NCI-H1105 treated with DMSO at 0.1 percent for 48 hours (cell line): ENCODE measurements around the gene SH3PXD2A.
A peak's percentile ranks its signal among the peaks of the same experiment; 100 is the strongest.
"Not testable (repeated sequence)": the region's sequence is repeated elsewhere in the genome, so short reads cannot be mapped to it uniquely, and the experiment has no call there.

Experiments used
- DNase-seq: peaks from one replicate; lab custom pipeline; 2025; lab: John Stamatoyannopoulos, UW

SH3PXD2A gene

DNA sequence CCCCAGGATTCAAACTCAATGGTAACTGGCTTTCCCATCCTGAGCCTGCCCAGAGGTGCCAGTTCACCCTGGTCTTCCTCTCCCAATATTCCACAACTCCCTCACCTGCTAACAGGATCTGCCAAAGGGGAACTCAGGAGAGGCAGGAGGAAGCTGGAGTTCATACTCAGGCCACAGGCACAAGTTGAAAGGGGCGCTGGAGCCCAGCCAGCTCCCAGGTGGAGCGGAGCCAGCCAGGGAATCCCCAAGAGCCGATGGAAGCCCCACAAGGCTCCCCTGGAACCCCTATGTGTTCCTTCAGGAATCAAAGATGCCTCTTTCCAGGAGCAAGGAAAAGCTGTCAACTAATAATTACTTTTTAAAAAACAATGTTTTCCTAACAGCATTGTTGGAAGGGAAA is 63.5 kb downstream of the SH3PXD2A start:
- no peak for DNase-seq

DNA sequence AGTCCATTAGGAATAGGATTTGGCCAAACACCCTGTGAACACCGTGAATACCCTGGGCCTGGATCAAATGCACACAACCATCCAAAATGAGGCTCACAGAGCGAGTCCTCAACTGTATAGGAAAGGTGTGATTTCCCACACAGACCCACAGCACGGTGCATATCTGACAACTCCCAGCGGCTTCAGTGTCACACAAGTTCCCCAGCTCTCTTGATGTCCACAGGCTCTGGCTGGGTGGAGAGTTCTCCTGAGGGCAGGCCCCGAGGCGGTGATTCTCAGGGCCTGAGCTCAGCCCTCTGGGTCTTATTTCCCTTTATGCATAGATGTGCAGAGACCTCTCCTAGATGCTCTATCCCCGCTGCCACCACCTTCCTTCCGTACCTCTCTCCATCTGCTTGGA is 64.1 kb downstream of the SH3PXD2A start:
- no peak for DNase-seq

DNA sequence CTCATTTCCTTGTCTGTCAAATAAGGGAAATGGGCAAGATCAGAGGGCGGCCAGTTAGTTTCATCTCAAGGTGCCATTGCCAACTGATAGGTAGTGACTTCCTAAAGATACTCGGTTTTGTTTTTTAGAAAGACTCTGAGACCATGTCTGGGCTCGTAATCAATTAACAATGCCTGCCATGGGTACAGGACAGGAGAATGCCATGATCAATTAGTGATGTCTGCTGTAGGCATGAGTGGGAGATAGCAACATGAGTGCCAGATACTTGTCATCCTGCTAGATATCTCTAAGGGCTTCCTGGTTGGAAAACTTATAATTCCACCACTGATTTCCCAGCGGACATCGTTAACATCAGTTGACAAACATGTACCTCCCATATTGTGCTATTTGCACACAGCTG is 64.8 kb downstream of the SH3PXD2A start:
- DNase-seq: no peak

DNA sequence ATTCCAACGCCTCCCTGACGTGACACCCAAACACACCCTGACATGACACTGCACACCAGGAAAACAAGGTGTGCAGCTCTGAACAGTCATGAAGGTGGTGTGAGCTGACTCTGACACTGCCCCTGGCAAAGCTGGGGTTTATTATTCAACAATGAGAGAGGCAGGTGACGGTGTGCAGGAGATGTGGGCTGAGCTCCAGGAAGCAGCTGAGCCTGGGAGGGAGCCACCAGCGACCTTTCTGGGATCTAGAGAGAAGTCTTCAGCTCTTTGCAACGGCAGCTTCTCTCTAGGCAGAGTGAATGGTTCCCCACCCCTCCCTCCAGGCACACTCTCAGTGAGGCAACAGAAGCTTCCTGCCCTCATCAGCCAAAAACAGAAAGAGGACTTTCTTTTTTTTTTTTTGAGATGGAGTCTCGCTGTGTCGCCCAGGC is 65.6 kb downstream of the SH3PXD2A start:
- no peak for DNase-seq

DNA sequence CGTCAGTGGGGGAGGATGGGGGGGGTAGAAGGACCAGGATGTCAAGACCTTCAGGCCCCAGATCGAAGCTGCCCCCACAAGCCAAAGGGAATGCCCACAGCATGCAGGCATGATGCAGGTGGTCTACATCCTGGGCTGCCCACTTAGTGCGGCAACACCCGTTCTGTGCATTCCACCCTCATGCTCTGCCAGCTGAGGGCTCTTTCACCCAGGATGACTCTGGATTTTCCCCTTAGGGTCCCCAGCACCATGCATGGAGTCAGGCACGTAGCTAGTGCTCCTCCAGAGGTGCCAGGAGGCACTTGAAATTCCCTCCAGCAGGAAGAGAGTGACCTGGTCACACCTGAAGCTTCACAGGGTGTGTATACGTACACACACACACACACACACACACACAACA is 66.2 kb downstream of the SH3PXD2A start:
- no peak for DNase-seq

DNA sequence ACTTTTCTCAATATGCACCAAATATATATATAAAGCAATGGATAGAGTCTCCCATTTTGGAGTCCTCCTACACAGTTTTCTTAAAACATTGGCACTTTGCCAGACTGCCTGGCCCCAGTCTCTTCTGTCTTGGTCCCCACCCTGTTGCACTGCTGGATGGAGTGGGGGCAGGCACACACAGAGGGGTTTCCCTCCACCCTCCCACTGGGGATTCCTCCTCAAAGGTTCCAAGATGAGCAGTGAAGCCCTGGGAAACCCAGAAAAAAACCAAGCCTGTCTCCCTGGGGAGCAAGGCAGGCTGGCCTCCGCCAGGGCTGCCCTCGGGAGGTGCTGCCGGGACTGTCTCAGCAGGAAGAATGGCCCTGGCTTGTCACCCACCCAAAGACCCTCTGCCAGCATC is 68.0 kb downstream of the SH3PXD2A start:
- no peak for DNase-seq

GRCh38 chr10:103786020-103786419 is 69.4 kb downstream of the SH3PXD2A start:
- DNase-seq: no peak

- no peak for DNase-seq
Measured at GRCh38 chr10:103784723-103785418, 70.5 kb downstream of the SH3PXD2A start.

- DNase-seq: no peak
Measured at GRCh38 chr10:103784089-103784488, 71.3 kb downstream of the SH3PXD2A start.

- DNase-seq: no peak
Measured at GRCh38 chr10:103783681-103784080, 71.7 kb downstream of the SH3PXD2A start.

- DNase-seq: no peak
Measured at GRCh38 chr10:103781329-103782061, 73.9 kb downstream of the SH3PXD2A start.

DNA sequence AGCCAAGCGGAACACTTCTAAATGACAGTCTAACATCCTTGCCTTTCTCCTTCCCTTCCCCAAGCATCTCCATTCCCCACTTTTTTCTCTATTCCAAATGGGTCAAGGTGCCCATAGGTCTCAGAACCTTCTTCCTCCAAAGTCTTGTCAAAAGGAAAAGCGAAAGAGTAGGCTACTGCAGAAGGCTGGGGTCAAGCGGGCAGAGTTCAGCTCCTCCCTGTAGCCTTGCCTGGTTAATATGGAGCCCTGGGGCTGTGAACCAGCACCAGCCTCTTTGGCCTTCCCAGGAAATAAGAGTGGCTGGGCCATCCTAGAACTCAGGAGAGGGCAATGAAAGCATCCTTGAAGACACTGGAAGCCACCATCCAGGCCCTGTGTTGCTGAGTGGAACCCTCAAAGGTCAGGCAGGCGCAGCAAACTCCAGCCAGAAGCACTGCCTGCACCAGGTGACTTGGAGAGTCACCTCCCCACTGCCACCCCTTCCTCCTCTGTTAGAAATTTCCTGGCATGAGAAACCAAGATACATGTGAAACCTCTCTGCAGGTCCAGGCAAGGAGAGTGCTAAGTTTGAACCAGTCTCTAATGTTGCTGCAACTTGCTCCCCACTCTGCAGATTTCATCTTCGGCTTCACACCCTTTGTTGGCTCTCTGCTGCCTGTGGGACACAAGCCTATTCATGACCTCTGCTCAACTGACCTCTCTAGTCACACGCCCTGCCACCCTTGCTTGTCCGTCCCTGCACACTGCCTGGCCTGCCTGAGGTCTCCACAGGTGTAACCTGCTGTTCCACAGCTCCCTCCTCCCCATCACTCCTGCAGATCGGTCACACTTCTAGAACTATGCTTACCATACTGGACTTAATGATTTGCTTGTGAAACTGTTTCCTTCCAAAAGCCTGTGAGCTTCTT is 74.9 kb downstream of the SH3PXD2A start:
- no peak for DNase-seq

GRCh38 chr10:103778358-103779139 is 76.8 kb downstream of the SH3PXD2A start:
- no peak for DNase-seq

DNA sequence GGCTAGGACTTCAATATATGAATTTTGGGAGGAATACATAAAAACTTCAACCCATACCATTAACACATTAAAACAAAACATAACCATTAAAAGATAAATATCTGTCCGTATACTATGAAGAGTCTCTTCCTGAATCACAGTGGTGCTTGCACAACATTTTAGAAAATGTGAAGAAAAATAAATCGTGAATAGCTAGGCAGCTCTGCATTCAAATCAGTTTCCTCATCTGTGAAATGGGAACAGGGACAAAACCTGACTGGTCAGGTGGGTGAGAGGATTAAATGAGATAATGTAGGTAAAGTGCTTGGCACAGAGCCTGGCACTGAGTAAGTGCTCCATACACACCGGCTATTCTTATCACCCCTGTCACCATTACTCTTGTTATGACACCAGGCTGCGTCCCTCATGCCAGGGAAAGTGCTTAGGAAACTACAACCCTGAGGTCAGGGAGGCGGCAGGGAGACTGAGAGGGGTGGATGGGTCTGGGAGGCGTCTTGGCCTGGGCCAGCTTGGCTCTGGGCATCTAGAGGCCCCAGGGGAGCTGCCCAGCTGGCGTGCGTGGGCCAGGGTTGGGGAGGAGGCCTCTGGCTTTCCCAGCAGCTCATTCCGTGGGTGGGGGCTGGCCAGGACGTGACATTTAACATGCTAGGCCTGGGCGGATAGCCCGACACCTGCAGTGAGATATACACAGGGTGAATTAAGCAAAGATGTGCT is 78.3 kb downstream of the SH3PXD2A start:
- DNase-seq: no peak

DNA sequence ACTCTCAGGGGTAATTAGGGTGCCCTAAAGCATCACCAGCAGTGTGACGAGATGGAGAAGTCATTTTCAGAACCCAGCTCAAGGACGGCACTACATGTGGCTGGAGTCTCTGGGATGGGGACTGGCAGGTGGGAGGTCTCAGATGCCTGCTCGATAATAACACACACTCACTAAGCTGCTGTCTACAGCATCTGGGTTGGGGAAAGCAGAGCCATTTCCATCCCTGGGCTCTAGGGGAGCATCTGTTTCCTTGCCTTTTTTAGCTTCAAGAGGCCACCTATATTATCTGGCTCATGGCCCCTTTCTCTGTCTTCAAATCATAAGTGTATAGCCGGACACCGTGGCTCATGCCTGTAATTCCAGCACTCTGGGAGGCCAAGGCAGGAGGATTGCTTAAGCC is 79.6 kb downstream of the SH3PXD2A start:
- no peak for DNase-seq

GRCh38 chr10:103772846-103773245 is 82.5 kb downstream of the SH3PXD2A start:
- DNase-seq: not testable (repeated sequence)

DNA sequence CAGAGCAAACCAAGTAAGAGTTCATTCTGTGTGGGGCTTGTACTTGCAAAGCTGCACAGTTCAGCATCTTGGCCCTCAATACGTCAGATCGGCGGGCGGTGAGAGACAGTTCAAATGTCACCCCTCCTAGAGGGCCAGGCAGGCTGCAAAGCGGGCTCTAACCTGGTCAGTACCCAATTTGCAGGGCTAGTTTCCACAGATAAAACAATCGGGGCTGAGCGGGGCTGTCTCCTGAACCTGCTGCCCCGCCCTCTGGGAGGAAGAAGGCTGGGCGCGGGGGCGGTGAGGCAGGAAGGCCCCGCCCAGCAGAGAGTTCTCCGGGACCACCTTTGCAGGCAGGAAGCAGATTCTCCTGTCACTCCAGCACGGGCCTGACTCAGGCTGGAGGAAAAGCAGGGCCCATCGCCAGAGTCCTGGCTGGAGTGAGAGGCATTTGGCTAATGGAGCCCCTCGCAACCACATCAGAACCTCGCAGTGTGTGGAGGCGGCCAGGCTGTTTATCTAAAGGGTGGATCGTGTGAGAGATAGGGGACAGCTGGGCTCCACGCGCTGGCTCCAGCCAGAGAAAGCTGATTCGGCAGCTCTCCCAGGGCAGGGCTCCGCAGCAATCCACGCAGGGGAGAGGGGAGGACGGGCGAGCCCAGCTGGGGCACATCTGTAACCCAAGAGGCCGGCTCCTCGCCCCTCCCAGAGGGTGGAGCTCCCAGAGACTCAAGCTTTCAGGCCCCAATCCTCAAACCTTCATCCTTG is 83.1 kb downstream of the SH3PXD2A start:
- peak; percentile 62 for DNase-seq

- no peak for DNase-seq
Measured at GRCh38 chr10:103770139-103770538, 85.2 kb downstream of the SH3PXD2A start.

DNA sequence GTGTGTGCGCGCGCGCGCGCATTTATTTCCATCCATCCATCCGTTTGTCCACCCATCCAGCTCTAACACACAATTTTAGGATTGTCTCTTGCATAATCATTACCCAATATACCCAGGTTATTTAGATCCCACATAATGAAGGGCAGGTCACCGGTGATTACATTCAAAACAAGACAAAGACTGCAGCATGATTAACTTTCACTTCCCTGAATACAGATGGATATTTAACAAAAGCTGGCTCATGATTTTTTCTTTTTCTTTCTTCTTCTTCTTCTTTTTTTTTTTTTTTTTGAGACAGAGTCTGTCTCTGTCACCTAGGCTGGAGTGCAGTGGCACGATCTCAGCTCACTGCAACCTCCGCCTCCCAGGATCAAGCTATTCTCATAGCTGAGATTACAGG is 86.2 kb downstream of the SH3PXD2A start:
- no peak for DNase-seq

- DNase-seq: no peak
Measured at GRCh38 chr10:103768345-103768744, 87.0 kb downstream of the SH3PXD2A start.
